GM12864 (cell line): ENCODE measurements around the gene ERVK3-1.
A peak's percentile ranks its signal among the peaks of the same experiment; 100 is the strongest.

Source experiments
- DNase-seq: peaks from one replicate; pipeline ENCODE4 v3.0.0-alpha.2; 2011; ENCODE audit warnings: low read depth
- H3K4me3 ChIP-seq: 2 replicates; pipeline ENCODE4 v1.5.1; 2011; ENCODE audit warnings: mild to moderate bottlenecking, low read depth, low read length, control low read depth
- CTCF ChIP-seq: IDR thresholded peaks from 2 replicates; pipeline ENCODE4 v1.5.1; 2011; ENCODE audit warnings: low read depth, mild to moderate bottlenecking, moderate library complexity, low read length, control low read depth, inconsistent platforms; ENCODE audit errors: missing control alignments

ERVK3-1 gene

GRCh38 chr19:58355908-58356765, 51.0 kb downstream of the ERVK3-1 start:
- no peak overlapping the region for H3K4me3 ChIP-seq
- TF ChIP-seq CTCF: no peak
- DNase-seq: no peak

- TF ChIP-seq CTCF: no peak
- DNase-seq: no peak
- H3K4me3 ChIP-seq: no peak overlapping the region
Measured at GRCh38 chr19:58356766-58357480, 51.7 kb downstream of the ERVK3-1 start.

GRCh38 chr19:58357481-58358145, 52.4 kb downstream of the ERVK3-1 start:
- DNase-seq: no peak
- TF ChIP-seq CTCF: no peak
- no peak overlapping the region for H3K4me3 ChIP-seq

GRCh38 chr19:58361900-58362271, 56.7 kb downstream of the ERVK3-1 start:
- DNase-seq: no peak
- peak overlapping the region; percentile 62 for H3K4me3 ChIP-seq
- TF ChIP-seq CTCF: no peak

- H3K4me3 ChIP-seq: peak within 1 kb of the TSS; percentile 62
- no peak for TF ChIP-seq CTCF
- peak; percentile 84 for DNase-seq
Measured at GRCh38 chr19:58362272-58362994, 57.3 kb downstream of the ERVK3-1 start, which contains the start of gene ZNF497. Gene ZNF497, minus strand, starts transcription at chr19:58362751. Its CDS starts 5,116 bp downstream, at chr19:58357635.

GRCh38 chr19:58364146-58364545, 59.0 kb downstream of the ERVK3-1 start:
- no peak for TF ChIP-seq CTCF
- no peak for DNase-seq
- H3K4me3 ChIP-seq: no peak overlapping the region
